SK-MEL-5 (cell line): ENCODE data around the gene HAUS2. TPM values are rescaled to one million over a fixed set of nuclear protein-coding genes. Genes with fewer than 3 reads are reported as not detected.
"Not testable (repeated sequence)": the region's sequence is repeated elsewhere in the genome, so short reads cannot be mapped to it uniquely, and the experiment has no call there.

Experiments used
- DNase-seq: peaks from one replicate; pipeline ENCODE4 v3.0.0-alpha.2; 2016; ENCODE audit warnings: low read depth, low spot score
- in situ Hi-C: cut with HindIII; loops from 2 replicates; pipeline ENCODE4 v1.10.0; 2016; ENCODE audit warnings: low sequenced_read_pairs, high pct_unique_total_duplicates, low pct_unique_long_range_greater_than_20kb
- total RNA-seq: library from RNA; depleted of rRNA; stranded (reverse); fragments of >200 nt; shearing (Covaris generic); gene quantifications from 2 replicates; pipeline ENCODE4 v1.2.3, GENCODE V29; 2014

Gene HAUS2
- total RNA-seq, 1 experiment from 2014 or later: 42.0 TPM

- DNase-seq, in situ Hi-C loops: not testable (repeated sequence)
These were observed 8.0 kb downstream of the HAUS2 start for GRCh38 chr15:42556550-42557207.

- no peak for DNase-seq
- in situ Hi-C loops: no loop called here
These were observed 10.1 kb downstream of the HAUS2 start for GRCh38 chr15:42558739-42559138.

- peak; percentile 98 for DNase-seq
- in situ Hi-C loops: no loop called here
These were observed 26.8 kb downstream of the HAUS2 start, which contains the start of gene STARD9 for GRCh38 chr15:42575188-42576039. Gene STARD9, plus strand, starts transcription at chr15:42575606. Its CDS starts 110 bp downstream, at chr15:42575716.

GRCh38 chr15:42576040-42576594 is 27.5 kb downstream of the HAUS2 start:
- in situ Hi-C loops: no loop called here
- no peak for DNase-seq

GRCh38 chr15:42576776-42577175 is 28.1 kb downstream of the HAUS2 start:
- no peak for DNase-seq
- in situ Hi-C loops: no loop called here

GRCh38 chr15:42577514-42578031 is 28.9 kb downstream of the HAUS2 start:
- in situ Hi-C loops: no loop called here
- DNase-seq: no peak

GRCh38 chr15:42578984-42579537 is 30.4 kb downstream of the HAUS2 start:
- no peak for DNase-seq
- in situ Hi-C loops: no loop called here

- peak; percentile 56 for DNase-seq
- in situ Hi-C loops: no loop called here
These were observed 32.7 kb downstream of the HAUS2 start for GRCh38 chr15:42581272-42581730.

- in situ Hi-C loops: no loop called here
- no peak for DNase-seq
These were observed 34.1 kb downstream of the HAUS2 start for GRCh38 chr15:42582569-42583375.

GRCh38 chr15:42584031-42584765 is 35.6 kb downstream of the HAUS2 start:
- in situ Hi-C loops: no loop called here
- DNase-seq: peak; percentile 9

GRCh38 chr15:42590619-42591237 is 42.1 kb downstream of the HAUS2 start:
- DNase-seq: no peak
- in situ Hi-C loops: no loop called here

- DNase-seq: peak; percentile 41
- in situ Hi-C loops: no loop called here
These were observed 42.7 kb downstream of the HAUS2 start for GRCh38 chr15:42591238-42591934.

GRCh38 chr15:42592716-42593115 is 44.1 kb downstream of the HAUS2 start:
- in situ Hi-C loops: no loop called here

GRCh38 chr15:42593143-42593542 is 44.5 kb downstream of the HAUS2 start:
- no peak for DNase-seq
- in situ Hi-C loops: no loop called here

More at GRCh38 chr15:42592716-42593115, 44.1 kb downstream of the HAUS2 start:
- DNase-seq: no peak

- DNase-seq: no peak
- in situ Hi-C loops: no loop called here
These were observed 45.5 kb downstream of the HAUS2 start for GRCh38 chr15:42594095-42594494.
